ENCODE results near the gene ANKMY1. TPM values are rescaled to one million over a fixed set of nuclear protein-coding genes. Genes with fewer than 3 reads are reported as not detected.

Gene ANKMY1
- total and polyA plus RNA-seq, 2 of the 13 experiments (the other 11 are each of a cell fraction or from before 2014, with no cell fraction given), result 11.7 to 18.8 TPM

DNA sequence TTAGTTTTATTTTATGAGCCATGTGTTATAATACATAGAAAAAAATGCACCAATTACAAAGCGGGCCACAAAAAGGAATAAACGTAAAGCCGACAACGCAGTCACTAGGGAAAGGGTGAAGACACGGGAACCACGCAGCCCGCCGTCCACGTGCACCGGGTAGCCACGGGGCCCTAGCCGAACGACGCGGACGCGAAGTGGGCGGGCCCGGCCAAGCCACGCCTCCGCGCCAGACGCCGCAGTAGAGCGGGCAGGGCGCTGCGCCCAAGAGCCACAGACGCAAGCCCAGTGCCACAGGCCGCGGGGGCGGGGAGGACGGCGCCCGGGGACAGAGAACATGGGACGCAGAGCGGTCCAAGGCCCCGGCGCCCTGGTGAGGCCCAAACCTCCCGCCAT, 2.3 kb upstream of the ANKMY1 start, which contains the start of gene DUSP28 (continued):
- peak; percentile 76 for TF ChIP-seq ZZZ3 (CRISPR knock-in tag; IDR thresholded peaks at IDR 0.05; ENCODE audit: borderline replicate concordance)
- peak; percentile 89; the same call in 1 of the 2 replicates for TF ChIP-seq ZNF253 (CRISPR knock-in tag; IDR thresholded peaks at IDR 0.05; ENCODE audit: borderline replicate concordance)
- TF ChIP-seq, protein P1, sequence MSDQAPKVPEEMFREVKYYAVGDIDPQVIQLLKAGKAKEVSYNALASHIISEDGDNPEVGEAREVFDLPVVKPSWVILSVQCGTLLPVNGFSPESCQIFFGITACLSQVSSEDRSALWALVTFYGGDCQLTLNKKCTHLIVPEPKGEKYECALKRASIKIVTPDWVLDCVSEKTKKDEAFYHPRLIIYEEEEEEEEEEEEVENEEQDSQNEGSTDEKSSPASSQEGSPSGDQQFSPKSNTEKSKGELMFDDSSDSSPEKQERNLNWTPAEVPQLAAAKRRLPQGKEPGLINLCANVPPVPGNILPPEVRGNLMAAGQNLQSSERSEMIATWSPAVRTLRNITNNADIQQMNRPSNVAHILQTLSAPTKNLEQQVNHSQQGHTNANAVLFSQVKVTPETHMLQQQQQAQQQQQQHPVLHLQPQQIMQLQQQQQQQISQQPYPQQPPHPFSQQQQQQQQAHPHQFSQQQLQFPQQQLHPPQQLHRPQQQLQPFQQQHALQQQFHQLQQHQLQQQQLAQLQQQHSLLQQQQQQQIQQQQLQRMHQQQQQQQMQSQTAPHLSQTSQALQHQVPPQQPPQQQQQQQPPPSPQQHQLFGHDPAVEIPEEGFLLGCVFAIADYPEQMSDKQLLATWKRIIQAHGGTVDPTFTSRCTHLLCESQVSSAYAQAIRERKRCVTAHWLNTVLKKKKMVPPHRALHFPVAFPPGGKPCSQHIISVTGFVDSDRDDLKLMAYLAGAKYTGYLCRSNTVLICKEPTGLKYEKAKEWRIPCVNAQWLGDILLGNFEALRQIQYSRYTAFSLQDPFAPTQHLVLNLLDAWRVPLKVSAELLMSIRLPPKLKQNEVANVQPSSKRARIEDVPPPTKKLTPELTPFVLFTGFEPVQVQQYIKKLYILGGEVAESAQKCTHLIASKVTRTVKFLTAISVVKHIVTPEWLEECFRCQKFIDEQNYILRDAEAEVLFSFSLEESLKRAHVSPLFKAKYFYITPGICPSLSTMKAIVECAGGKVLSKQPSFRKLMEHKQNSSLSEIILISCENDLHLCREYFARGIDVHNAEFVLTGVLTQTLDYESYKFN (CRISPR knock-in tag; conservative IDR thresholded peaks at IDR 0.05), result peak; percentile 58; the same call in 1 of the 2 replicates
- no peak for TF ChIP-seq ZNF569 (CRISPR knock-in tag; IDR thresholded peaks at IDR 0.05; ENCODE audit: borderline replicate concordance)
- TF ChIP-seq, protein P2, sequence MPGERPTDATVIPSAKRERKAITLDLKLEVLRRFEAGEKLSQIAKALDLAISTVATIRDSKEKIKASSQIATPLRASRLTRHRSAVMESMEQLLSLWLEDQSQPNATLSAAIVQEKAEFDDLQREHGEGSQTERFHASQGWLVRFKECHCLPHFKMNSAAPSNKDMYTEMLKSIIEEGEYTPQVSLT (CRISPR knock-in tag; IDR thresholded peaks at IDR 0.05; ENCODE audit: borderline replicate concordance, low read depth), result no peak
- TF ChIP-seq, protein P3, sequence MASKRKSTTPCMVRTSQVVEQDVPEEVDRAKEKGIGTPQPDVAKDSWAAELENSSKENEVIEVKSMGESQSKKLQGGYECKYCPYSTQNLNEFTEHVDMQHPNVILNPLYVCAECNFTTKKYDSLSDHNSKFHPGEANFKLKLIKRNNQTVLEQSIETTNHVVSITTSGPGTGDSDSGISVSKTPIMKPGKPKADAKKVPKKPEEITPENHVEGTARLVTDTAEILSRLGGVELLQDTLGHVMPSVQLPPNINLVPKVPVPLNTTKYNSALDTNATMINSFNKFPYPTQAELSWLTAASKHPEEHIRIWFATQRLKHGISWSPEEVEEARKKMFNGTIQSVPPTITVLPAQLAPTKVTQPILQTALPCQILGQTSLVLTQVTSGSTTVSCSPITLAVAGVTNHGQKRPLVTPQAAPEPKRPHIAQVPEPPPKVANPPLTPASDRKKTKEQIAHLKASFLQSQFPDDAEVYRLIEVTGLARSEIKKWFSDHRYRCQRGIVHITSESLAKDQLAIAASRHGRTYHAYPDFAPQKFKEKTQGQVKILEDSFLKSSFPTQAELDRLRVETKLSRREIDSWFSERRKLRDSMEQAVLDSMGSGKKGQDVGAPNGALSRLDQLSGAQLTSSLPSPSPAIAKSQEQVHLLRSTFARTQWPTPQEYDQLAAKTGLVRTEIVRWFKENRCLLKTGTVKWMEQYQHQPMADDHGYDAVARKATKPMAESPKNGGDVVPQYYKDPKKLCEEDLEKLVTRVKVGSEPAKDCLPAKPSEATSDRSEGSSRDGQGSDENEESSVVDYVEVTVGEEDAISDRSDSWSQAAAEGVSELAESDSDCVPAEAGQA (IDR thresholded peaks at IDR 0.05; ENCODE audit: low read depth), result peak; percentile 88
- TF ChIP-seq, protein P3 (CRISPR knock-in tag; IDR thresholded peaks at IDR 0.05; ENCODE audit: borderline replicate concordance), result no peak
- TF ChIP-seq SATB2 (CRISPR knock-in tag; IDR thresholded peaks at IDR 0.05), result peak; percentile 86; the same call in 1 of the 2 replicates
- TF ChIP-seq ZFP36L1 (CRISPR knock-in tag; IDR thresholded peaks at IDR 0.05), result peak; percentile 97
- TF ChIP-seq, protein P4, sequence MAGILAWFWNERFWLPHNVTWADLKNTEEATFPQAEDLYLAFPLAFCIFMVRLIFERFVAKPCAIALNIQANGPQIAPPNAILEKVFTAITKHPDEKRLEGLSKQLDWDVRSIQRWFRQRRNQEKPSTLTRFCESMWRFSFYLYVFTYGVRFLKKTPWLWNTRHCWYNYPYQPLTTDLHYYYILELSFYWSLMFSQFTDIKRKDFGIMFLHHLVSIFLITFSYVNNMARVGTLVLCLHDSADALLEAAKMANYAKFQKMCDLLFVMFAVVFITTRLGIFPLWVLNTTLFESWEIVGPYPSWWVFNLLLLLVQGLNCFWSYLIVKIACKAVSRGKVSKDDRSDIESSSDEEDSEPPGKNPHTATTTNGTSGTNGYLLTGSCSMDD (CRISPR knock-in tag; IDR thresholded peaks at IDR 0.05), result no peak
- TF ChIP-seq SIN3A (IDR thresholded peaks at IDR 0.05; ENCODE audit: borderline replicate concordance, low read depth, low read length), result peak; percentile 87; the same call in 1 of the 2 replicates
- TF ChIP-seq, protein P5, sequence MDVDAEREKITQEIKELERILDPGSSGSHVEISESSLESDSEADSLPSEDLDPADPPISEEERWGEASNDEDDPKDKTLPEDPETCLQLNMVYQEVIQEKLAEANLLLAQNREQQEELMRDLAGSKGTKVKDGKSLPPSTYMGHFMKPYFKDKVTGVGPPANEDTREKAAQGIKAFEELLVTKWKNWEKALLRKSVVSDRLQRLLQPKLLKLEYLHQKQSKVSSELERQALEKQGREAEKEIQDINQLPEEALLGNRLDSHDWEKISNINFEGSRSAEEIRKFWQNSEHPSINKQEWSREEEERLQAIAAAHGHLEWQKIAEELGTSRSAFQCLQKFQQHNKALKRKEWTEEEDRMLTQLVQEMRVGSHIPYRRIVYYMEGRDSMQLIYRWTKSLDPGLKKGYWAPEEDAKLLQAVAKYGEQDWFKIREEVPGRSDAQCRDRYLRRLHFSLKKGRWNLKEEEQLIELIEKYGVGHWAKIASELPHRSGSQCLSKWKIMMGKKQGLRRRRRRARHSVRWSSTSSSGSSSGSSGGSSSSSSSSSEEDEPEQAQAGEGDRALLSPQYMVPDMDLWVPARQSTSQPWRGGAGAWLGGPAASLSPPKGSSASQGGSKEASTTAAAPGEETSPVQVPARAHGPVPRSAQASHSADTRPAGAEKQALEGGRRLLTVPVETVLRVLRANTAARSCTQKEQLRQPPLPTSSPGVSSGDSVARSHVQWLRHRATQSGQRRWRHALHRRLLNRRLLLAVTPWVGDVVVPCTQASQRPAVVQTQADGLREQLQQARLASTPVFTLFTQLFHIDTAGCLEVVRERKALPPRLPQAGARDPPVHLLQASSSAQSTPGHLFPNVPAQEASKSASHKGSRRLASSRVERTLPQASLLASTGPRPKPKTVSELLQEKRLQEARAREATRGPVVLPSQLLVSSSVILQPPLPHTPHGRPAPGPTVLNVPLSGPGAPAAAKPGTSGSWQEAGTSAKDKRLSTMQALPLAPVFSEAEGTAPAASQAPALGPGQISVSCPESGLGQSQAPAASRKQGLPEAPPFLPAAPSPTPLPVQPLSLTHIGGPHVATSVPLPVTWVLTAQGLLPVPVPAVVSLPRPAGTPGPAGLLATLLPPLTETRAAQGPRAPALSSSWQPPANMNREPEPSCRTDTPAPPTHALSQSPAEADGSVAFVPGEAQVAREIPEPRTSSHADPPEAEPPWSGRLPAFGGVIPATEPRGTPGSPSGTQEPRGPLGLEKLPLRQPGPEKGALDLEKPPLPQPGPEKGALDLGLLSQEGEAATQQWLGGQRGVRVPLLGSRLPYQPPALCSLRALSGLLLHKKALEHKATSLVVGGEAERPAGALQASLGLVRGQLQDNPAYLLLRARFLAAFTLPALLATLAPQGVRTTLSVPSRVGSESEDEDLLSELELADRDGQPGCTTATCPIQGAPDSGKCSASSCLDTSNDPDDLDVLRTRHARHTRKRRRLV (CRISPR knock-in tag; IDR thresholded peaks at IDR 0.05), result no peak; the same call in 1 of the 2 replicates
- TF ChIP-seq BHLHE40 (IDR thresholded peaks at IDR 0.05; ENCODE audit: low read length), result peak; percentile 74

All from HepG2 (cell line).